ENCODE results near the gene TENM4.

TENM4 gene

DNA sequence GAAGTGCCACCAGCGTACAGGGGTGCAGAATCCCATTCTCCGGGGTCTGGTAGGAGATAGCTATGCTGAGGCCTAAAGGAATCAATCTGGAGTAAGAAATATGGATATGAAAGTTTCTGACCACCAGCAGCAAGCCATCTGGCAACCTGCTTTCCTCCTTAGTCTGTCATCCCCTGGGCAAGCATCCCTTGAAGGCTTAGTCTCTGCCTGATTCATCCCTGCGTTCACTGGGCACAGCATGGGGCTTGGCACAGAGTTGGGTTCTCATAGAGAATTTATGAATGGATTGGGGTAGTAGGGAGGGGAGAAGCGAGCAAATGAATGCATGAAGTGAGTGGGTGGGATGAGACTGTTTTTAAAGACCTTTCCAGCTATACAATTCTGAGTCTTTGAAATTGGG is 780.4 kb downstream of the TENM4 start:
- no peak for DNase-seq

- DNase-seq, result no peak
Measured at GRCh38 chr11:78659326-78660270, 781.2 kb downstream of the TENM4 start.

- no peak for DNase-seq
Measured at GRCh38 chr11:78657968-78658839, 782.6 kb downstream of the TENM4 start.

DNA sequence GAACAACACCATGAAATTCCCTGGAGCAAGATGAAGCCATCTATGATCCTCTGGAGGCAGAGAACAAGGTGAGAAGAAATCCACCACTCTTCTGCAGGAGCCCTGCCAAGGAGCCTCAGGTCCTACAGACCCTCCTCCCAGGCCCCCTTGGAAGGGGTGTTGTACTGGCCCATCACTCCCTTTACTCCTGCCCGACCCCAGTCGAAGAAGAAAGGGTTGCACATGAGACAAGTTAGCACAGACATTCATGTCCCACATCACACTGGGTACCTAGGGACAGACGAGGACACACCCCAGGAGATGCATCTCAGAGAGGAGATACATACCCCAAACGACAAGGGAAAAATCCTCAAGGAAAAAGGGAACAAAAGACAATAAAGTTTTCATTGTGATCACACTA is 783.4 kb downstream of the TENM4 start:
- no peak for DNase-seq

DNA sequence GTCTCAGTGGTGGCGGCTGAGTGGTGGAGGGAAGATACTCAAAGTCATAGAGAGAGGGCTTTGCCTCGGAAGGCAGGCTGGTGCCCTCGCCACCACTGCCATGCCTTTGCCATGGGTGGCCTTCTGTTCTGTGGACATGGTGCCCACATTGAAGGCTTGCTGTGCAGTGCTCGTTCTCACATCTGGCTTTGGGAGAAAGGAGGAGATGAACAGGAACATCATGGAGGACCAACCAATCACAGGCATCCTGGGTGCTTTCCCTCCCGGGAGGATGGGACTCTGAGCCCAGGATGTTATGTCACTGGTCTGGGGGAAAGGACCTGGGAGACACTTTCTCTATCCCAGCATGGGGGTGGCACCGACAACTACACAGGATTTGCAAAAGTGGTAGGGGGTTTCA is 783.8 kb downstream of the TENM4 start:
- no peak for DNase-seq

GRCh38 chr11:78656327-78656726 is 784.5 kb downstream of the TENM4 start:
- no peak for DNase-seq

- DNase-seq, result no peak
Measured at GRCh38 chr11:78655561-78655960, 785.3 kb downstream of the TENM4 start.

- no peak for DNase-seq
Measured at GRCh38 chr11:78654866-78655265, 786.0 kb downstream of the TENM4 start.

- DNase-seq, result no peak
Measured at GRCh38 chr11:78654071-78654470, 786.8 kb downstream of the TENM4 start.

GRCh38 chr11:78653294-78653909 is 787.4 kb downstream of the TENM4 start:
- no peak for DNase-seq

GRCh38 chr11:78652843-78653239 is 788.0 kb downstream of the TENM4 start:
- DNase-seq, result no peak

- DNase-seq, result no peak
Measured at GRCh38 chr11:78651923-78652842, 788.6 kb downstream of the TENM4 start.

DNA sequence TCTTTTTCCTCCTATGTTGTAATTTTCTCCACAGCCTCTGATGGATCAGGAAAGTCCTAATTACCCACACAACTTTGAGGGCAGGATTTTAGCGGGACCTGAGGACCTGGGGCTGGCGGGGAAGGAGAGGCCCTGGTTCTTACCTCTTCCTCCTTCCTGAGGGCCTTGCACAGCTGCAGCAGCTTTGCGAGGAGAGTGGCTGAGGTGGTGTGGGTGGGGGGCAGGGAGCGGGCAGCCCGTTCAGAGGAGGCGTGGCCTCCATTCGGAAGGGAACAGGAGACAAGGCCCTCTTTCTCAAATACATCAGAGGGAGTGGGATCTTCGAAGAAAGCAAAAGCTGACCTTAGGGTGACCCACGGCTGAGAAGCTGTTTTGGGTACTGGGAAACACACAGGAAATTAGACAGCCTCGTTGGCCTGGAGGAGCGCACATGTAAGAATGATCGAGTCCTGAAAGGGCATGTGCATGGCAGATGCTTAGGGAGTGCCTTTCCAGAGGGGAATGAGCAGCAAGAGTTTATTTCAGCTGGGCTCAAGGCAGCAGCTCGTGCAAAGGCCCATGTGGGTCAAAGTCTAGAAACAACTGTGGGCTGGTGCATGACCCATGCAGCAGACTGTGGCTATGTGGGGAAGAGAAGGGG is 789.6 kb downstream of the TENM4 start:
- DNase-seq, result no peak

GRCh38 chr11:78649361-78650215 is 791.2 kb downstream of the TENM4 start:
- no peak for DNase-seq

DNA sequence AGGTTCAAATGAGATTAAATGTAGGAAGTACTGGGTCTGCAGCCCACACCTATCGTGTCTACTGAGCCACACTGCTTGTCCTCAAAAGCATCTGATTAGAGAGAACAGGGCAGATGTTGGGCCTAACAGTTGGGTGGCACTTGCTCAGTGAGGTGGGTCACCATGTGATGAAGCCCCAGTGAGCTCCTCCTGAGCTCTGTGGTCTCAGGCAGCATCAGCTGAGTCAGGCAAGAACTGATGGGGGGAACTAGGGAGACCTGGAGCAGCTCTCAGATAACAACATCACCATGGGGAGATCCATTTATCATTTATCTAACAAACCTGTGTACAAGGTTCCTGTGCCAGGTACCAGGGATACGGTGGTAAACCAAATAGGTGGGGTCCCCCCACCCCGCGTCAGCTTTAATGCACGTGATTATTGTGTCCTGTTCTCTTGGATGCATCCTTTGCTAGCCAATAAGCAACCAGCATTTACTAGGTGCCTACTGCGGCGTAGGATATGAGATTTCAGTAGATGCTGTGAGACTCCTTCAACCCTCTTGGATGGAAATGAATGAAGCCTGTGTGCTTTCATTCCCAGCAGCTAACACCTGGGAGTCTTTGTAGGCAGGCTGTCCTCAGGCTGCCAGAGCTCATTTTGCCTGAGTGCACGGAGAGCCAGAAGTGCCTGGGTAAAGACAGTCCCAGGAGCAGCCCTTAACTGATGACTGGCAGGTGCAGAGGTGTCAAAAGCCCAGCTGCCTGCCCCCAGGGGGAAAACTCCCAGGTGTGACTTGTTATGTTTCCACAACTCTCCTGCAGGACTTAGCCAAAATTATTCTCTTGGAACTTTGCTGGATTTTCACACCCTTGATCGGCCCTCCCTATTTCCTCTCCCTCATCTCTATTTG is 792.6 kb downstream of the TENM4 start:
- DNase-seq, result no peak

DNA sequence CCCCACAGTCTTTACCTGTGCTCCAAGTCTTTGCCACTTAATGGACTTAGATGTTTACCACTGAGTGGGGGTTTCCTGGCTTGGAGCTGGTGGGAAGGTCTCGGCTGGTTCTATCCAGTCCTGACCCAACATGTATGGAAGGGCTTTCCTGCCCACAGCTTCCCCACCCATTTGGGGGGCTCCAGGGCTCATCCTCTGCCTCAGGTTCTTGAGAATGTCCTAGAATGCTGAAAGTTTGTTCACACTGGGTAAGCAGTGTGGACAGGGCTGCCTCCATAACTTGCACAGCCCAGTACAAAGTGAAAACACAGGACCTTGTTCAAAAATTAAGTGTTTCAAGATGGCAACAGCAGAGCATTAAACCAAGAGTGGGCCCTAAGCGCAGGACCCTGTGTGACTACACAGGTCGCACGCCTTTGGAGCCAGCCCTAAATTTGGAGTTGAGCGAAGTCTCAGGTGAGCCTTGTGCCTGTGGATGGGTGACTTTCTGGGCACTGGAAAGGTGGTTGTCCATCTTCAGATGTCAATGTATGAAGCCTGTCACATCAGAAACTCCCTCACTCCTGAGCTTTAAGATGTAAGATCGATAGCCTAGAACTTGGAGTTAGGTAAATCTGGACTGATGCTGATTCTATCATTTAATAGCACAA is 793.4 kb downstream of the TENM4 start:
- DNase-seq, result no peak

DNA sequence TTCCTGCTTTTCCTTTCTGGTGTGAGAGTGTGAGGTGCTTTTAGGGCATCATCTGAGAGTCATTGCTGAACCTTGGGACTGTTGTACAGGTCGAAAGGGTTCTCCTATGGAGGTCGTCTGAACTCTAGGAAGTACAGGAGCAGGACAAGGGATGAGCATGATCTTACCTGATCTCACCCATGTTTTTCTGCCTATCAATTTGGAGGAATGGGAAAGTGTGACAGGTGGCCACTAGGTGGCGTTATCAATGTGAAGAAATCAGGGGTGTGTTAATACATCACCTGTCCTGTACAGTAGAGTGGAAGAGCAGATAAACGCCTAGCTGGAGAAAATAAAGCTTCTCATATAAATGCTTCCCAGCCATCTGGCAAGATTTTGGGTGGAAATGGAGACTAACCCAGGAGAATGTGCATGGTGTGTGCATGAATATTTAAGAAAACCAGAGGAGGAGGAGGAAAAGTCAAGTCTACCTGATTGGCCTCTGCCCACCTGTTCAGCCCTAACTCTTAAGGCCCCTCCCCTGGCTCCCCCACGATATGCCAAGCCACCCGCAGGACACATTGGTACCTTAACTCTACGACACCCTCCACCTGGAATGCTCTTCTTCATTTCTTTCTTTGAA is 794.2 kb downstream of the TENM4 start:
- peak; percentile 14 for DNase-seq
